Keratinocyte (primary cell): Measurements from ENCODE around the gene CD226.

ENCODE experiments used
- CTCF ChIP-seq, 3 experiments: IDR thresholded peaks in 1 of 3; conservative IDR thresholded peaks in 1 of 3; optimal IDR thresholded peaks in 1 of 3; 2 replicates in 2 of 3; 3 replicates in 1 of 3; pipeline versions ENCODE3 to v1.5.1; 2011; ENCODE audit warnings: low read length in 3 of 3, mild to moderate bottlenecking in 3 of 3, moderate library complexity in 2 of 3, control low read depth in 1 of 3, inconsistent platforms in 1 of 3; ENCODE audit not compliant: insufficient read depth in 2 of 3; ENCODE audit errors: extremely low read depth in 1 of 3
- EZH2 ChIP-seq: IDR thresholded peaks from one replicate; pipeline ENCODE4 v1.6.1; 2012; ENCODE audit warnings: inconsistent platforms, mild to moderate bottlenecking, low read length, moderate library complexity

- TF ChIP-seq CTCF (optimal IDR thresholded peaks at IDR 0.05 in 1 of 3, IDR thresholded peaks at IDR 0.05 in 1 of 3, conservative IDR thresholded peaks at IDR 0.05 in 1 of 3; ENCODE audit: extremely low read depth in 1 of 3, insufficient read depth in 2 of 3, low read length in 3 of 3) (no peak), EZH2 (no peak)
Measured at GRCh38 chr18:69804776-69805501, 142.7 kb downstream of the CD226 start.
